Measurements from ENCODE around the gene AHNAK2. TPM values are rescaled to one million over a fixed set of nuclear protein-coding genes. Genes with fewer than 3 reads are reported as not detected.

Gene AHNAK2
- total and polyA plus RNA-seq, 2 of the 13 experiments (the other 11 are each of a cell fraction or from before 2014, with no cell fraction given), result 0.11 to 0.18 TPM

DNA sequence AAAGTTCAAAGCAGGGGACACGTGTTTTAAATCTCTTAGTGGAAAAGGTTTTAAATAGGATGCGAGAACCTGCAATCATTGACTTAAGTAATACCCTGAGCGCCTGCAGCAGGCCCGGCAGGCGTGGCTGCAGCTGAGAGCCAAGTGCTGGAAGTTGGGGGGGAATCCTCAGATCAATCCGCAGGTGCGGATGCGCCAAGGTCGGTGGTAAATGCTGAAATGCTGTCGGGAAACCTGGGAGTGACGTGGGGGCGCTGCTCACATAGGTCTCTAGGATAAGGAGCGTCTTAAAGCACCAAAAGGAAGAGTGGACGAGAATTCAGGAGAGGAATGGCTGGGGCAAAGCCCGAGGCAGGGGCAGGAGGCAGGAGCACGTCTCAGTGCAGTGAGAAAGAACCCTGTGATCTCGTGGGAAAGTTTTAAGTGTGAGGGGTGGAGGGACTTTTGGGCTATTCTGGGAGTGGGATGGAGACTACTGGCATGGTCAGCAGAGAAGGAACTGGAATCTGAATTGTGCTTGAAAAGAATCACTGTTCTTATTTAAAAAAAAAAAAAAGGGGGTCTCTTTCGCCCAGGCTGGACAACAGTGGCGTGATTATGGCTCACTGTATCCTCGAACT lies 43.6 kb upstream of the AHNAK2 start (continued):
- TF ChIP-seq ATF7 (IDR thresholded peaks at IDR 0.05), result no peak
- no peak for TF ChIP-seq ATF7 (CRISPR knock-in tag; IDR thresholded peaks at IDR 0.05)
- TF ChIP-seq ZNF430 (CRISPR knock-in tag; IDR thresholded peaks at IDR 0.05), result no peak; the same call in 1 of the 2 replicates
- no peak for TF ChIP-seq PAF1 (CRISPR knock-in tag; IDR thresholded peaks at IDR 0.05)
- TF ChIP-seq, protein P1, sequence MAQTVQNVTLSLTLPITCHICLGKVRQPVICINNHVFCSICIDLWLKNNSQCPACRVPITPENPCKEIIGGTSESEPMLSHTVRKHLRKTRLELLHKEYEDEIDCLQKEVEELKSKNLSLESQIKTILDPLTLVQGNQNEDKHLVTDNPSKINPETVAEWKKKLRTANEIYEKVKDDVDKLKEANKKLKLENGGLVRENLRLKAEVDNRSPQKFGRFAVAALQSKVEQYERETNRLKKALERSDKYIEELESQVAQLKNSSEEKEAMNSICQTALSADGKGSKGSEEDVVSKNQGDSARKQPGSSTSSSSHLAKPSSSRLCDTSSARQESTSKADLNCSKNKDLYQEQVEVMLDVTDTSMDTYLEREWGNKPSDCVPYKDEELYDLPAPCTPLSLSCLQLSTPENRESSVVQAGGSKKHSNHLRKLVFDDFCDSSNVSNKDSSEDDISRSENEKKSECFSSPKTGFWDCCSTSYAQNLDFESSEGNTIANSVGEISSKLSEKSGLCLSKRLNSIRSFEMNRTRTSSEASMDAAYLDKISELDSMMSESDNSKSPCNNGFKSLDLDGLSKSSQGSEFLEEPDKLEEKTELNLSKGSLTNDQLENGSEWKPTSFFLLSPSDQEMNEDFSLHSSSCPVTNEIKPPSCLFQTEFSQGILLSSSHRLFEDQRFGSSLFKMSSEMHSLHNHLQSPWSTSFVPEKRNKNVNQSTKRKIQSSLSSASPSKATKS (CRISPR knock-in tag; IDR thresholded peaks at IDR 0.05), result no peak
- no peak for TF ChIP-seq NFE2 (CRISPR knock-in tag; IDR thresholded peaks at IDR 0.05)
- TF ChIP-seq NR1H2 (CRISPR knock-in tag; IDR thresholded peaks at IDR 0.05; ENCODE audit: borderline replicate concordance, low read depth), result 0 out of 2 replicates have a peak, but pooled peaks have one; percentile 2
- no peak for TF ChIP-seq HMG20B (CRISPR knock-in tag; conservative IDR thresholded peaks at IDR 0.05)
- 0 out of 2 replicates have a peak, but pooled peaks have one; percentile 77 for TF ChIP-seq ZNF230 (CRISPR knock-in tag; IDR thresholded peaks at IDR 0.05)
- TF ChIP-seq ZNF703 (CRISPR knock-in tag; IDR thresholded peaks at IDR 0.05; ENCODE audit: borderline replicate concordance), result no peak
- peak; percentile 26; the same call in 1 of the 2 replicates for TF ChIP-seq NFIC (IDR thresholded peaks at IDR 0.05; ENCODE audit: low read length)
- TF ChIP-seq ZNF234 (CRISPR knock-in tag; conservative IDR thresholded peaks at IDR 0.05), result no peak
- TF ChIP-seq, protein P2, sequence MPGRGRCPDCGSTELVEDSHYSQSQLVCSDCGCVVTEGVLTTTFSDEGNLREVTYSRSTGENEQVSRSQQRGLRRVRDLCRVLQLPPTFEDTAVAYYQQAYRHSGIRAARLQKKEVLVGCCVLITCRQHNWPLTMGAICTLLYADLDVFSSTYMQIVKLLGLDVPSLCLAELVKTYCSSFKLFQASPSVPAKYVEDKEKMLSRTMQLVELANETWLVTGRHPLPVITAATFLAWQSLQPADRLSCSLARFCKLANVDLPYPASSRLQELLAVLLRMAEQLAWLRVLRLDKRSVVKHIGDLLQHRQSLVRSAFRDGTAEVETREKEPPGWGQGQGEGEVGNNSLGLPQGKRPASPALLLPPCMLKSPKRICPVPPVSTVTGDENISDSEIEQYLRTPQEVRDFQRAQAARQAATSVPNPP (CRISPR knock-in tag; IDR thresholded peaks at IDR 0.05), result no peak
- TF ChIP-seq, protein P3, sequence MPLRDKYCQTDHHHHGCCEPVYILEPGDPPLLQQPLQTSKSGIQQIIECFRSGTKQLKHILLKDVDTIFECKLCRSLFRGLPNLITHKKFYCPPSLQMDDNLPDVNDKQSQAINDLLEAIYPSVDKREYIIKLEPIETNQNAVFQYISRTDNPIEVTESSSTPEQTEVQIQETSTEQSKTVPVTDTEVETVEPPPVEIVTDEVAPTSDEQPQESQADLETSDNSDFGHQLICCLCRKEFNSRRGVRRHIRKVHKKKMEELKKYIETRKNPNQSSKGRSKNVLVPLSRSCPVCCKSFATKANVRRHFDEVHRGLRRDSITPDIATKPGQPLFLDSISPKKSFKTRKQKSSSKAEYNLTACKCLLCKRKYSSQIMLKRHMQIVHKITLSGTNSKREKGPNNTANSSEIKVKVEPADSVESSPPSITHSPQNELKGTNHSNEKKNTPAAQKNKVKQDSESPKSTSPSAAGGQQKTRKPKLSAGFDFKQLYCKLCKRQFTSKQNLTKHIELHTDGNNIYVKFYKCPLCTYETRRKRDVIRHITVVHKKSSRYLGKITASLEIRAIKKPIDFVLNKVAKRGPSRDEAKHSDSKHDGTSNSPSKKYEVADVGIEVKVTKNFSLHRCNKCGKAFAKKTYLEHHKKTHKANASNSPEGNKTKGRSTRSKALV (CRISPR knock-in tag; IDR thresholded peaks at IDR 0.05), result no peak
- TF ChIP-seq DR1 (CRISPR knock-in tag; IDR thresholded peaks at IDR 0.05), result no peak; the same call in 1 of the 2 replicates
- TF ChIP-seq SMYD3 (CRISPR knock-in tag; IDR thresholded peaks at IDR 0.05), result no peak
- no peak for TF ChIP-seq ATF1 (CRISPR knock-in tag; IDR thresholded peaks at IDR 0.05)
- peak; percentile 30 for TF ChIP-seq XRCC5 (optimal IDR thresholded peaks at IDR 0.05; ENCODE audit: low read length)
- TF ChIP-seq ZNF850 (CRISPR knock-in tag; conservative IDR thresholded peaks at IDR 0.05), result no peak
- TF ChIP-seq SUZ12 (IDR thresholded peaks at IDR 0.05; ENCODE audit: low read depth, low read length), result no peak
- TF ChIP-seq ZNF331 (CRISPR knock-in tag; IDR thresholded peaks at IDR 0.05), result no peak
- TF ChIP-seq, protein P4, sequence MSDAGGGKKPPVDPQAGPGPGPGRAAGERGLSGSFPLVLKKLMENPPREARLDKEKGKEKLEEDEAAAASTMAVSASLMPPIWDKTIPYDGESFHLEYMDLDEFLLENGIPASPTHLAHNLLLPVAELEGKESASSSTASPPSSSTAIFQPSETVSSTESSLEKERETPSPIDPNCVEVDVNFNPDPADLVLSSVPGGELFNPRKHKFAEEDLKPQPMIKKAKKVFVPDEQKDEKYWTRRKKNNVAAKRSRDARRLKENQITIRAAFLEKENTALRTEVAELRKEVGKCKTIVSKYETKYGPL (CRISPR knock-in tag; IDR thresholded peaks at IDR 0.05), result no peak
- TF ChIP-seq ZSCAN21 (CRISPR knock-in tag; IDR thresholded peaks at IDR 0.05; ENCODE audit: borderline replicate concordance), result no peak
- TF ChIP-seq ZNF33A (CRISPR knock-in tag; IDR thresholded peaks at IDR 0.05; ENCODE audit: borderline replicate concordance), result no peak
- no peak for TF ChIP-seq SPEN (CRISPR knock-in tag; IDR thresholded peaks at IDR 0.05; ENCODE audit: low read depth)
- TF ChIP-seq FOXK2 (IDR thresholded peaks at IDR 0.05), result no peak
- TF ChIP-seq PRMT3 (CRISPR knock-in tag; IDR thresholded peaks at IDR 0.05; ENCODE audit: borderline replicate concordance, low read depth), result no peak
- no peak for TF ChIP-seq POLR2AphosphoS2 (IDR thresholded peaks at IDR 0.05; ENCODE audit: low read depth, low read length)
